Measurements from ENCODE around the gene PDGFB. TPM values are rescaled to one million over a fixed set of nuclear protein-coding genes. Genes with fewer than 3 reads are reported as not detected.

PDGFB gene
- total RNA-seq, 1 donor from 2014 or later = 16.5 TPM

GRCh38 chr22:39197578-39197977 lies 47.2 kb downstream of the PDGFB start:
- Mint-ChIP-seq H3K27ac (ENCODE audit: unreplicated experiment) (no peak overlapping the region), H3K9me3 (ENCODE audit: low read depth) (peaks cover 4% of the 10 kb centered on the region), H3K4me1 (ENCODE audit: low read depth) (no peaks in the 10 kb centered on the region), H3K27me3 (ENCODE audit: low read depth) (no peaks in the 10 kb centered on the region), H3K4me3 (ENCODE audit: unreplicated experiment) (no peak overlapping the region), H3K36me3 (ENCODE audit: low read depth) (peaks cover 2% of the 10 kb centered on the region)
- TF ChIP-seq CTCF (IDR thresholded peaks at IDR 0.05) = no peak
- DNase-seq (ENCODE audit: low spot score) = no peak

GRCh38 chr22:39194098-39194497 lies 50.7 kb downstream of the PDGFB start:
- TF ChIP-seq CTCF (IDR thresholded peaks at IDR 0.05) = no peak
- peaks cover 4% of the 10 kb centered on the region for H3K9me3 Mint-ChIP-seq (ENCODE audit: low read depth)
- H3K27me3 Mint-ChIP-seq (ENCODE audit: low read depth) = no peaks in the 10 kb centered on the region
- peaks cover 2% of the 10 kb centered on the region for H3K36me3 Mint-ChIP-seq (ENCODE audit: low read depth)
- H3K27ac Mint-ChIP-seq (ENCODE audit: unreplicated experiment) = no peak overlapping the region
- no peak for DNase-seq (ENCODE audit: low spot score)
- H3K4me3 Mint-ChIP-seq (ENCODE audit: unreplicated experiment) = no peak overlapping the region
- H3K4me1 Mint-ChIP-seq (ENCODE audit: low read depth) = no peaks in the 10 kb centered on the region

- H3K27ac Mint-ChIP-seq (ENCODE audit: unreplicated experiment) = no peak overlapping the region
Measured at GRCh38 chr22:39188809-39189208, 56.0 kb downstream of the PDGFB start.

GRCh38 chr22:39185601-39186012 lies 59.2 kb downstream of the PDGFB start:
- Mint-ChIP-seq H3K9me3 (ENCODE audit: low read depth) (peaks cover 8% of the 10 kb centered on the region), H3K36me3 (ENCODE audit: low read depth) (no peaks in the 10 kb centered on the region), H3K27me3 (ENCODE audit: low read depth) (no peaks in the 10 kb centered on the region), H3K27ac (ENCODE audit: unreplicated experiment) (no peak overlapping the region), H3K4me1 (ENCODE audit: low read depth) (peaks cover 3% of the 10 kb centered on the region), H3K4me3 (ENCODE audit: unreplicated experiment) (no peak overlapping the region)
- peak; percentile 51 for TF ChIP-seq CTCF (IDR thresholded peaks at IDR 0.05)
- peak; percentile 72 for DNase-seq (ENCODE audit: low spot score)

More at GRCh38 chr22:39188809-39189208, 56.0 kb downstream of the PDGFB start:
- H3K36me3 Mint-ChIP-seq (ENCODE audit: low read depth) = no peaks in the 10 kb centered on the region
- DNase-seq (ENCODE audit: low spot score) = no peak
- peaks cover 3% of the 10 kb centered on the region for H3K4me1 Mint-ChIP-seq (ENCODE audit: low read depth)
- H3K9me3 Mint-ChIP-seq (ENCODE audit: low read depth) = peaks cover 2% of the 10 kb centered on the region
- H3K27me3 Mint-ChIP-seq (ENCODE audit: low read depth) = no peaks in the 10 kb centered on the region
- H3K4me3 Mint-ChIP-seq (ENCODE audit: unreplicated experiment) = no peak overlapping the region
- no peak for TF ChIP-seq CTCF (IDR thresholded peaks at IDR 0.05)

GRCh38 chr22:39184586-39185577 lies 59.9 kb downstream of the PDGFB start:
- no peak overlapping the region for H3K27ac Mint-ChIP-seq (ENCODE audit: unreplicated experiment)
- no peaks in the 10 kb centered on the region for H3K27me3 Mint-ChIP-seq (ENCODE audit: low read depth)
- TF ChIP-seq CTCF (IDR thresholded peaks at IDR 0.05) = no peak
- no peaks in the 10 kb centered on the region for H3K36me3 Mint-ChIP-seq (ENCODE audit: low read depth)
- H3K4me3 Mint-ChIP-seq (ENCODE audit: unreplicated experiment) = no peak overlapping the region
- H3K4me1 Mint-ChIP-seq (ENCODE audit: low read depth) = peaks cover 3% of the 10 kb centered on the region
- peak; percentile 68 for DNase-seq (ENCODE audit: low spot score)
- H3K9me3 Mint-ChIP-seq (ENCODE audit: low read depth) = peaks cover 8% of the 10 kb centered on the region
